ENCODE results near the gene HSPBP1. TPM values are rescaled to one million over a fixed set of nuclear protein-coding genes. Genes with fewer than 3 reads are reported as not detected.

Gene HSPBP1
- total and polyA plus RNA-seq, 2 donors (not counting 3 experiments of a cell fraction or from before 2014, with no cell fraction given) = 30.4 to 47.5 TPM

- TF ChIP-seq MAX (IDR thresholded peaks at IDR 0.05; ENCODE audit: insufficient read depth, insufficient read length) = no peak
- TF ChIP-seq CTCF (IDR thresholded peaks at IDR 0.05; ENCODE audit: extremely low read depth in 1 of 2, insufficient read depth in 1 of 2, low read depth in 1 of 2, low read length in 2 of 2) = no peak
- no peak for TF ChIP-seq GATA2 (IDR thresholded peaks at IDR 0.05; ENCODE audit: insufficient read depth, insufficient read length, low read depth, low read length)
- TF ChIP-seq POLR2AphosphoS5 (IDR thresholded peaks at IDR 0.05; ENCODE audit: insufficient read depth, low read depth, low read length) = no peak
- TF ChIP-seq JUN (IDR thresholded peaks at IDR 0.05; ENCODE audit: borderline replicate concordance, insufficient read depth, insufficient read length, low read depth) = no peak
- no peak for TF ChIP-seq POLR2A (IDR thresholded peaks at IDR 0.05; ENCODE audit: low read depth, low read length)
- TF ChIP-seq MYC (IDR thresholded peaks at IDR 0.05; ENCODE audit: low read depth, low read length) = no peak
- no peak for TF ChIP-seq FOS (IDR thresholded peaks at IDR 0.05; ENCODE audit: borderline replicate concordance, insufficient read depth, low read length)
- TF ChIP-seq EZH2 (IDR thresholded peaks at IDR 0.05; ENCODE audit: borderline replicate concordance, low read depth, low read length, severe bottlenecking) = no peak
- intact Hi-C loops (cut with micrococcal nuclease) (no loop called here), dilution Hi-C loops (cut with MboI; ENCODE audit: extremely low pct_ligation_motif_present, low sequenced_read_pairs) (no loop called here)
- ChIA-PET CTCF (interaction anchor here (1.2 kb wide), 1 partner anchor 84 kb away, joined by 3 read pairs; no protein-coding TSS in a partner anchor), POLR2A (no interaction called here)
- H3K27me3 ChIP-seq (ENCODE audit: control insufficient read depth in 2 of 2, insufficient read depth in 2 of 2, low read length in 2 of 2) = no peaks in the 10 kb centered on the region
- H3K4me2 ChIP-seq (ENCODE audit: insufficient read depth, low read length) = no peak overlapping the region
- H3K4me1 ChIP-seq (ENCODE audit: control insufficient read depth, extremely low read depth, insufficient read depth, low read length) = no peaks in the 10 kb centered on the region
- no peaks in the 10 kb centered on the region for H4K20me1 ChIP-seq (replicated peaks; ENCODE audit: control insufficient read depth, extremely low read depth, insufficient read depth, low read length)
- peaks cover 10 to 61% of the 10 kb centered on the region in 2 experiments for H3K36me3 ChIP-seq (ENCODE audit: control insufficient read depth in 2 of 2, extremely low read depth in 1 of 2, insufficient read depth in 2 of 2, low read length in 2 of 2)
- H3K9me1 ChIP-seq (replicated peaks; ENCODE audit: control insufficient read depth, extremely low read depth, insufficient read depth, low read length) = no peaks in the 10 kb centered on the region
- no peaks in the 10 kb centered on the region for H3K9me3 ChIP-seq (replicated peaks; ENCODE audit: control insufficient read depth, insufficient read depth, low read length)
- H3K27ac ChIP-seq (ENCODE audit: insufficient read depth, low read depth, low read length) = no peak overlapping the region
- H2AFZ ChIP-seq (ENCODE audit: low read depth, low read length) = no peak overlapping the region
- BruUV-seq (replicated peaks) = no TSS peak
- no peak overlapping the region for H3K9ac ChIP-seq (replicated peaks; ENCODE audit: extremely low read depth, insufficient read depth, low read length)
- no peak for DNase-seq (ENCODE audit: low read depth, low spot score)
- H3K79me2 ChIP-seq (ENCODE audit: control insufficient read depth, insufficient read depth, low read length) = peaks cover 23% of the 10 kb centered on the region
- no peak overlapping the region for H3K4me3 ChIP-seq (replicated peaks in 1 of 3; ENCODE audit: insufficient read depth in 1 of 3, low read depth in 1 of 3, low read length in 3 of 3)
- FAIRE-seq = no peak
These were observed 35.8 kb downstream of the HSPBP1 start for GRCh38 chr19:55244004-55244680.
